SU-DHL-6 (cell line): ENCODE measurements around the gene ERO1A.

Source experiments
- H2AFZ ChIP-seq: fragments of 200-600 bp; sonication (generic); 2 replicates; pipeline ENCODE4 v1.6.1; 2014; ENCODE audit warnings: low read depth, mild to moderate bottlenecking, moderate library complexity, mixed read lengths, antibody characterized with exemption, low read length; ENCODE audit not compliant: severe bottlenecking
- H3F3A ChIP-seq: fragments of 200-600 bp; shearing (Covaris generic); 2 replicates; pipeline ENCODE4 v1.6.0; 2016; ENCODE audit warnings: antibody characterized with exemption, mild to moderate bottlenecking; ENCODE audit not compliant: insufficient read depth
- H3K27ac ChIP-seq: fragments of 200-600 bp; sonication (generic); 2 replicates; pipeline ENCODE4 v1.5.1; 2016; ENCODE audit warnings: low read depth, mild to moderate bottlenecking, low read length, moderate library complexity, mixed read lengths
- H3K27me3 ChIP-seq: fragments of 200-600 bp; sonication (generic), shearing (Covaris generic); 2 replicates; pipeline ENCODE4 v1.6.0; 2014; ENCODE audit warnings: mild to moderate bottlenecking, low read length
- H3K36me3 ChIP-seq: fragments of 200-600 bp; sonication (generic); 2 replicates; pipeline ENCODE4 v1.6.1; 2014; ENCODE audit warnings: mild to moderate bottlenecking, low read length, mixed read lengths
- H3K4me2 ChIP-seq: fragments of 300-600, 200-600 bp; shearing (Covaris generic), sonication (generic); 2 replicates; pipeline ENCODE4 v1.6.0; 2014; ENCODE audit warnings: low read length, low read depth, mild to moderate bottlenecking; ENCODE audit not compliant: poor library complexity, severe bottlenecking
- H3K4me3 ChIP-seq: fragments of 200-600 bp; sonication (generic); 2 replicates; pipeline ENCODE4 v1.5.1; 2014; ENCODE audit warnings: antibody characterized with exemption, low read length, mild to moderate bottlenecking, mixed read lengths; ENCODE audit not compliant: insufficient read depth, poor library complexity, severe bottlenecking
- H3K79me2 ChIP-seq: fragments of 200-600 bp; sonication (generic); 2 replicates; pipeline ENCODE4 v1.6.1; 2014; ENCODE audit warnings: mild to moderate bottlenecking, low read length, moderate library complexity; ENCODE audit not compliant: insufficient read depth
- H3K9ac ChIP-seq: fragments of 200-600 bp; sonication (generic); 2 replicates; pipeline ENCODE4 v1.7.0; 2014; ENCODE audit warnings: mild to moderate bottlenecking, low read length
- H3K9me2 ChIP-seq: fragments of 200-600 bp; sonication (generic); replicated peaks from 2 replicates; pipeline ENCODE4 v1.6.1; 2014; ENCODE audit warnings: low read length; ENCODE audit not compliant: insufficient read depth
- H3K9me3 ChIP-seq: fragments of 200-600 bp; sonication (generic); 2 replicates; pipeline ENCODE4 v1.6.1; 2014; ENCODE audit warnings: low read length, mixed read lengths; ENCODE audit not compliant: insufficient read depth
- H4K20me1 ChIP-seq: fragments of 200-600 bp; sonication (generic); 2 replicates; pipeline ENCODE4 v1.6.1; 2014; ENCODE audit warnings: low read depth, mild to moderate bottlenecking, antibody characterized with exemption, low read length, moderate library complexity, mixed read lengths
- CTCF ChIP-seq: fragments of 200-600 bp; sonication (generic); IDR thresholded peaks from one replicate; pipeline ENCODE4 v1.5.1; 2017; ENCODE audit warnings: antibody characterized with exemption, mild to moderate bottlenecking, low read length, moderate library complexity; ENCODE audit not compliant: insufficient read depth, poor library complexity, severe bottlenecking
- EZH2phosphoT487 ChIP-seq: fragments of 200-600 bp; sonication (generic), shearing (Covaris generic); conservative IDR thresholded peaks from 2 replicates; pipeline ENCODE4 v1.6.1; 2018; ENCODE audit warnings: mild to moderate bottlenecking, antibody characterized with exemption, low read length, moderate library complexity, mixed read lengths

ERO1A gene

GRCh38 chr14:52596861-52597260, 98.5 kb downstream of the ERO1A start:
- no peaks in the 10 kb centered on the region for H3K79me2 ChIP-seq
- no peak overlapping the region for H3K4me3 ChIP-seq
- H3K9ac ChIP-seq: no peak overlapping the region
- H3K4me2 ChIP-seq: no peak overlapping the region
- no peak overlapping the region for H2AFZ ChIP-seq
- H3K9me3 ChIP-seq: no peaks in the 10 kb centered on the region
- H3K36me3 ChIP-seq: no peaks in the 10 kb centered on the region
- no peaks in the 10 kb centered on the region for H3K27me3 ChIP-seq
- no peaks in the 10 kb centered on the region for H3K9me2 ChIP-seq
- no peaks in the 10 kb centered on the region for H3F3A ChIP-seq
- H4K20me1 ChIP-seq: no peaks in the 10 kb centered on the region
- TF ChIP-seq CTCF: no peak
- TF ChIP-seq EZH2phosphoT487: no peak
- no peak overlapping the region for H3K27ac ChIP-seq

- no peak overlapping the region for H3K9ac ChIP-seq
- no peaks in the 10 kb centered on the region for H3K9me3 ChIP-seq
- no peaks in the 10 kb centered on the region for H3K27me3 ChIP-seq
- H3K9me2 ChIP-seq: no peaks in the 10 kb centered on the region
- TF ChIP-seq CTCF (no peak), EZH2phosphoT487 (no peak)
- H4K20me1 ChIP-seq: no peaks in the 10 kb centered on the region
- H2AFZ ChIP-seq: no peak overlapping the region
- H3K4me3 ChIP-seq: no peak overlapping the region
- no peaks in the 10 kb centered on the region for H3K36me3 ChIP-seq
- H3K79me2 ChIP-seq: no peaks in the 10 kb centered on the region
- no peaks in the 10 kb centered on the region for H3F3A ChIP-seq
- no peak overlapping the region for H3K27ac ChIP-seq
- no peak overlapping the region for H3K4me2 ChIP-seq
Measured at GRCh38 chr14:52596320-52596719, 99.0 kb downstream of the ERO1A start.

- no peak overlapping the region for H3K4me3 ChIP-seq
- no peaks in the 10 kb centered on the region for H3K79me2 ChIP-seq
- H2AFZ ChIP-seq: no peak overlapping the region
- H3K27me3 ChIP-seq: no peaks in the 10 kb centered on the region
- 0 out of 2 replicates have a peak, but pooled peaks cover 4% of the 10 kb centered on the region for H4K20me1 ChIP-seq
- H3K27ac ChIP-seq: no peak overlapping the region
- H3K9me3 ChIP-seq: no peaks in the 10 kb centered on the region
- no peaks in the 10 kb centered on the region for H3F3A ChIP-seq
- H3K9me2 ChIP-seq: no peaks in the 10 kb centered on the region
- H3K36me3 ChIP-seq: no peaks in the 10 kb centered on the region
- H3K9ac ChIP-seq: no peak overlapping the region
- TF ChIP-seq CTCF: no peak
- TF ChIP-seq EZH2phosphoT487: no peak
- H3K4me2 ChIP-seq: no peak overlapping the region
Measured at GRCh38 chr14:52590318-52590717, 105.0 kb downstream of the ERO1A start.
